Measurements from ENCODE around the gene TRIM27.
"Not testable (repeated sequence)": the region's sequence is repeated elsewhere in the genome, so short reads cannot be mapped to it uniquely, and the experiment has no call there.

The TRIM27 gene

GRCh38 chr6:28895131-28895812 lies 28.5 kb downstream of the TRIM27 start:
- DNase-seq: peak; percentile 63 to 84

- no peak for DNase-seq
Measured at GRCh38 chr6:28893172-28893799, 30.5 kb downstream of the TRIM27 start.

GRCh38 chr6:28892525-28892924 lies 31.3 kb downstream of the TRIM27 start:
- no peak for DNase-seq

GRCh38 chr6:28887796-28888496 lies 35.8 kb downstream of the TRIM27 start:
- no peak for DNase-seq

- no peak for DNase-seq
Measured at GRCh38 chr6:28886079-28886439, 37.7 kb downstream of the TRIM27 start.

GRCh38 chr6:28884423-28885131 lies 39.2 kb downstream of the TRIM27 start:
- DNase-seq: peak in 1 of 2 donors; percentile 68

GRCh38 chr6:28880894-28881780 lies 42.6 kb downstream of the TRIM27 start:
- peak; percentile 34 to 54 for DNase-seq

- no peak for DNase-seq
Measured at GRCh38 chr6:28880519-28880893, 43.3 kb downstream of the TRIM27 start.

- no peak for DNase-seq
Measured at GRCh38 chr6:28876710-28877109, 47.1 kb downstream of the TRIM27 start.

- DNase-seq: no peak
Measured at GRCh38 chr6:28875191-28875747, 48.5 kb downstream of the TRIM27 start.

GRCh38 chr6:28872157-28872817 lies 51.5 kb downstream of the TRIM27 start:
- DNase-seq: not testable (repeated sequence)

- no peak for DNase-seq
Measured at GRCh38 chr6:28871335-28872156, 52.2 kb downstream of the TRIM27 start.

GRCh38 chr6:28868873-28869272 lies 54.9 kb downstream of the TRIM27 start:
- DNase-seq: no peak

GRCh38 chr6:28867086-28867409 lies 56.7 kb downstream of the TRIM27 start:
- no peak for DNase-seq

- DNase-seq: peak; percentile 45 to 69
Measured at GRCh38 chr6:28866205-28867085, 57.3 kb downstream of the TRIM27 start.

GRCh38 chr6:28865401-28866204 lies 58.2 kb downstream of the TRIM27 start:
- no peak for DNase-seq

GRCh38 chr6:28864326-28864923 lies 59.4 kb downstream of the TRIM27 start:
- no peak for DNase-seq

GRCh38 chr6:28863604-28864325 lies 60.0 kb downstream of the TRIM27 start:
- DNase-seq: peak; percentile 64 to 81
